ENCODE results near the gene SLC38A4. TPM values are rescaled to one million over a fixed set of nuclear protein-coding genes. Genes with fewer than 3 reads are reported as not detected.

Gene SLC38A4
- total and polyA plus RNA-seq, 2 donors (not counting 1 experiment from before 2014, with no cell fraction given) = not detected

DNA sequence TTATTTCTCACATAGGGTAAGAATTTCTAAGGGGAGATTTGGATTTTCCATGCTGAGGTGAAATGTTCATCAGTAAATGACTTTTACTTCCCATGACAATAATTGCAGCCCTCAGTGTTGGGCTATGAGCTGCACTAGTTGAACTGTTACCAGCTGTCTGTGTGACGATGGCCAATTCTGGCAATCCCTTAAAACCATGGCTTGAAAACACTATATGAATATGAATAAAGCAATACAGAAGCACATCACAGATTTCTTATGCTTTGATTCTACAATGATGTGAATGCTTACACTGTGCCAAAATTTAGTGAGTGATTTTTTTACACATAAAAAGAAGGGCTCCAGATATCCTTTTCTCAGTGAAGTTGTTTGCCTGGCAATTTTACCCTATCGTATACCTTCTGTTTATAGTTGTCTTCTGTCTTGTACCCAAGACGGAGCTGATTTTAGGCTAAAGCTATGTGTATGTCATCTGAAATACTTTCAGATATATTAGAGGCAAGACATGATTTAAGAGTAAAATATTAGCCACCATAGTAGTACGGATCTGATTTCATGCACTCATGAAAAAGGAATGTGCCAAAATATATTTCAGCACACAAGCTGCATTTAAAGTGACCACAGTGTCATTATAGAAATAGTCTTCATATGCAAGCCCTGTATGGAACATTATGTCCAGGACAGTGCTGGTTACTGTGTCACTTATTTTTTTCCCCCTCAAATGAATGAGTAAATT, 52.0 kb downstream of the SLC38A4 start:
- Mint-ChIP-seq H3K4me3 (no peak overlapping the region), H3K4me1 (no peaks in the 10 kb centered on the region), H3K9me3 (ENCODE audit: insufficient read depth) (no peaks in the 10 kb centered on the region), H3K27ac (no peak overlapping the region), H3K27me3 (peaks cover 3% of the 10 kb centered on the region)
- no peaks in the 10 kb centered on the region for H3K79me2 ChIP-seq (ENCODE audit: control insufficient read depth, insufficient read depth, low read length)
- intact Hi-C loops (cut with micrococcal nuclease) = no loop called here
- H3K27me3 ChIP-seq (replicated peaks in 1 of 4; ENCODE audit: control extremely low read depth in 1 of 4, control insufficient read depth in 3 of 4, insufficient read depth in 4 of 4, low read length in 3 of 4) = no peaks in the 10 kb centered on the region
- no peak overlapping the region for H3K27ac ChIP-seq (ENCODE audit: low read length in 2 of 2)
- ATAC-seq (ENCODE audit: low read depth) (no peak), DNase-seq (no peak)
- no CpG with 5 or more reads among the region's 4 CpGs for WGBS (ENCODE audit: insufficient coverage)
- no peak overlapping the region for H3K9ac ChIP-seq (ENCODE audit: low read length)
- no peak overlapping the region for H3K4me3 ChIP-seq (ENCODE audit: control extremely low read depth in 1 of 5, extremely low read depth in 1 of 5, insufficient read depth in 1 of 5, low read depth in 2 of 5, low read length in 4 of 5)
- no peak overlapping the region for H2AFZ ChIP-seq (ENCODE audit: insufficient read depth, low read depth, low read length, poor library complexity, severe bottlenecking)
- H3K4me2 ChIP-seq (replicated peaks; ENCODE audit: low read depth, low read length, poor library complexity, severe bottlenecking) = no peak overlapping the region
- ChIA-PET CTCF (no interaction called here), POLR2A (no interaction called here)
- H3K9me3 ChIP-seq (ENCODE audit: control extremely low read depth in 1 of 3, control insufficient read depth in 2 of 3, insufficient read depth in 1 of 3, low read length in 2 of 3) = no peaks in the 10 kb centered on the region
- H3K4me1 ChIP-seq (ENCODE audit: control insufficient read depth in 2 of 2, insufficient read depth in 2 of 2, low read length in 2 of 2) = no peaks in the 10 kb centered on the region
- TF ChIP-seq EZH2 (IDR thresholded peaks at IDR 0.05; ENCODE audit: borderline replicate concordance, insufficient read depth, low read depth, low read length, poor library complexity, severe bottlenecking) = no peak
- TF ChIP-seq, protein P1, sequence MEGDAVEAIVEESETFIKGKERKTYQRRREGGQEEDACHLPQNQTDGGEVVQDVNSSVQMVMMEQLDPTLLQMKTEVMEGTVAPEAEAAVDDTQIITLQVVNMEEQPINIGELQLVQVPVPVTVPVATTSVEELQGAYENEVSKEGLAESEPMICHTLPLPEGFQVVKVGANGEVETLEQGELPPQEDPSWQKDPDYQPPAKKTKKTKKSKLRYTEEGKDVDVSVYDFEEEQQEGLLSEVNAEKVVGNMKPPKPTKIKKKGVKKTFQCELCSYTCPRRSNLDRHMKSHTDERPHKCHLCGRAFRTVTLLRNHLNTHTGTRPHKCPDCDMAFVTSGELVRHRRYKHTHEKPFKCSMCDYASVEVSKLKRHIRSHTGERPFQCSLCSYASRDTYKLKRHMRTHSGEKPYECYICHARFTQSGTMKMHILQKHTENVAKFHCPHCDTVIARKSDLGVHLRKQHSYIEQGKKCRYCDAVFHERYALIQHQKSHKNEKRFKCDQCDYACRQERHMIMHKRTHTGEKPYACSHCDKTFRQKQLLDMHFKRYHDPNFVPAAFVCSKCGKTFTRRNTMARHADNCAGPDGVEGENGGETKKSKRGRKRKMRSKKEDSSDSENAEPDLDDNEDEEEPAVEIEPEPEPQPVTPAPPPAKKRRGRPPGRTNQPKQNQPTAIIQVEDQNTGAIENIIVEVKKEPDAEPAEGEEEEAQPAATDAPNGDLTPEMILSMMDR (IDR thresholded peaks at IDR 0.05) = no peak
- no peaks in the 10 kb centered on the region for H4K20me1 ChIP-seq (ENCODE audit: control insufficient read depth, insufficient read depth, low read length, poor library complexity, severe bottlenecking)
- no peaks in the 10 kb centered on the region for H3K36me3 ChIP-seq (replicated peaks in 1 of 2; ENCODE audit: control extremely low read depth in 1 of 2, control insufficient read depth in 1 of 2, extremely low read depth in 1 of 2, insufficient read depth in 2 of 2, low read length in 1 of 2)

DNA sequence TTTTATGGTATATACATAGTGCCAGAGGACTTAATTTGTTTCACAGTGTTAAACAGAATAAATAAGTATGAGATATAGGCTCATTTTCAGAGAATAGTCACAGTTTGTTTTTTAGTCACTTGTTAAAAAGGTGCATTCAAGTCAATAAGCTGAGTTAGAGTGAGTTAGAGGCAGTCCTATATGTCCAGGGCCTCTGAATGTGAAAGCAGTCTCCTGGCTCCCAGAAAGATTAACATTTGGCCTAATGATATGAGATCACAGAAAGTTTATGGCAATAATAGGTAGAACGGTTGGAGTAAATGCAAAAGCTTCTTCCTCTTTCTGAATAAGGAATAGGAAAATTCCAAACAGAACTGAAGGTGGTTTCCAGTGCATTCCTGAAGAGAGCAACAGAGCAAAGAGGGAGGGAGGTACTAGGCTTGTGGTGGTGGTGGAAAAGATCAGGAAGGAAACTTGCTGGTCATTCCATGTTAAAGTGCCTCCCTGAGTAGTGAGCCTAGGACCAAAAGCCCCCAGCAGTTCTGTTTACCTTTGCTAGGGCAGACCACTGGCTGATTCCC, 54.4 kb downstream of the SLC38A4 start:
- Histone ChIP-seq H3K9ac (ENCODE audit: low read length) (no peak overlapping the region), H3K4me3 (ENCODE audit: control extremely low read depth in 1 of 5, extremely low read depth in 1 of 5, insufficient read depth in 1 of 5, low read depth in 2 of 5, low read length in 4 of 5) (no peak overlapping the region), H3K27me3 (replicated peaks in 1 of 4; ENCODE audit: control extremely low read depth in 1 of 4, control insufficient read depth in 3 of 4, insufficient read depth in 4 of 4, low read length in 3 of 4) (no peaks in the 10 kb centered on the region), H3K4me2 (replicated peaks; ENCODE audit: low read depth, low read length, poor library complexity, severe bottlenecking) (no peak overlapping the region), H3K27ac (ENCODE audit: low read length in 2 of 2) (no peak overlapping the region), H4K20me1 (ENCODE audit: control insufficient read depth, insufficient read depth, low read length, poor library complexity, severe bottlenecking) (no peaks in the 10 kb centered on the region), H3K4me1 (ENCODE audit: control insufficient read depth in 2 of 2, insufficient read depth in 2 of 2, low read length in 2 of 2) (no peaks in the 10 kb centered on the region), H3K36me3 (replicated peaks in 1 of 2; ENCODE audit: control extremely low read depth in 1 of 2, control insufficient read depth in 1 of 2, extremely low read depth in 1 of 2, insufficient read depth in 2 of 2, low read length in 1 of 2) (no peaks in the 10 kb centered on the region), H3K79me2 (ENCODE audit: control insufficient read depth, insufficient read depth, low read length) (no peaks in the 10 kb centered on the region), H3K9me3 (ENCODE audit: control extremely low read depth in 1 of 3, control insufficient read depth in 2 of 3, insufficient read depth in 1 of 3, low read length in 2 of 3) (no peaks in the 10 kb centered on the region), H2AFZ (ENCODE audit: insufficient read depth, low read depth, low read length, poor library complexity, severe bottlenecking) (no peak overlapping the region)
- Mint-ChIP-seq H3K27ac (no peak overlapping the region), H3K4me1 (no peaks in the 10 kb centered on the region), H3K4me3 (no peak overlapping the region), H3K9me3 (ENCODE audit: insufficient read depth) (no peaks in the 10 kb centered on the region), H3K27me3 (peaks cover 3% of the 10 kb centered on the region)
- ChIA-PET CTCF (interaction anchor here (1.0 kb wide), 1 partner anchor 250 kb away, joined by 3 read pairs; no protein-coding TSS in a partner anchor), POLR2A (no interaction called here)
- DNase-seq (no peak), ATAC-seq (ENCODE audit: low read depth) (no peak)
- no CpG with 5 or more reads among the region's 1 CpG for WGBS (ENCODE audit: insufficient coverage)
- intact Hi-C loops (cut with micrococcal nuclease) = no loop called here
- TF ChIP-seq, protein P1 (IDR thresholded peaks at IDR 0.05) = no peak
- TF ChIP-seq EZH2 (IDR thresholded peaks at IDR 0.05; ENCODE audit: borderline replicate concordance, insufficient read depth, low read depth, low read length, poor library complexity, severe bottlenecking) = no peak

Measured in B cell (primary cell).